ENCODE data around the gene RANBP1. TPM values are rescaled to one million over a fixed set of nuclear protein-coding genes. Genes with fewer than 3 reads are reported as not detected.

Gene RANBP1
- total and polyA plus RNA-seq, 2 of the 8 experiments (the other 6 are each of a cell fraction or from before 2014, with no cell fraction given) = 343 to 484 TPM

- Histone ChIP-seq H3K4me3 (ENCODE audit: extremely low read depth in 1 of 4, insufficient read depth in 2 of 4, low read depth in 3 of 4, low read length in 4 of 4) (no peak overlapping the region), H3K9ac (replicated peaks in 1 of 4; ENCODE audit: extremely low read depth in 1 of 4, low read depth in 3 of 4, low read length in 3 of 4) (no peak overlapping the region), H3K9me3 (ENCODE audit: insufficient read depth in 2 of 2, low read depth in 1 of 2, low read length in 1 of 2) (no peaks in the 10 kb centered on the region), H2BK5ac (ENCODE audit: low read depth, low read length) (no peak overlapping the region), H2BK20ac (ENCODE audit: low read length) (no peak overlapping the region), H3K27me3 (replicated peaks in 1 of 4; ENCODE audit: control insufficient read depth in 3 of 4, extremely low read depth in 1 of 4, insufficient read depth in 3 of 4, low read length in 3 of 4) (no peaks in the 10 kb centered on the region), H3K79me2 (ENCODE audit: control insufficient read depth in 1 of 2, insufficient read depth in 2 of 2, low read length in 2 of 2) (peaks cover 0 to 16% of the 10 kb centered on the region in 2 experiments; a peak in 1 of 4 replicates), H2AK5ac (ENCODE audit: low read depth, low read length) (no peak overlapping the region), H3K4me1 (replicated peaks in 1 of 4; ENCODE audit: control insufficient read depth in 3 of 4, insufficient read depth in 4 of 4, low read length in 3 of 4) (no peaks in the 10 kb centered on the region), H3K14ac (ENCODE audit: insufficient read length) (no peak overlapping the region), H3K36me3 (ENCODE audit: control insufficient read depth in 2 of 4, insufficient read depth in 4 of 4, low read length in 3 of 4) (peaks cover 37 to 53% (median 50%) of the 10 kb centered on the region in 4 experiments), H3K56ac (replicated peaks; ENCODE audit: insufficient read length, low read depth, low read length) (no peak overlapping the region), H4K5ac (ENCODE audit: insufficient read length, low read depth, low read length) (no peak overlapping the region), H4K8ac (ENCODE audit: extremely low read depth, insufficient read depth, low read length) (peak overlapping the region; percentile 12; the same call in 1 of the 2 replicates), H3K4ac (replicated peaks; ENCODE audit: insufficient read length, low read depth, low read length) (no peak overlapping the region), H2BK120ac (replicated peaks; ENCODE audit: low read depth, low read length) (no peak overlapping the region), H2BK12ac (ENCODE audit: low read depth, low read length) (no peak overlapping the region), H3K4me2 (ENCODE audit: insufficient read depth in 1 of 2, low read depth in 2 of 2, low read length in 2 of 2) (no peak overlapping the region), H2BK15ac (ENCODE audit: low read length) (no peak overlapping the region), H4K91ac (replicated peaks; ENCODE audit: insufficient read length, low read length) (no peak overlapping the region), H3K18ac (ENCODE audit: extremely low read depth, low read length) (no peak overlapping the region), H3K27ac (ENCODE audit: low read depth, low read length) (0 out of 2 replicates have a peak overlapping the region, but pooled peaks have one; percentile 8), H4K20me1 (replicated peaks in 1 of 2; ENCODE audit: control insufficient read depth in 1 of 2, insufficient read depth in 2 of 2, low read length in 2 of 2) (peaks cover 16 to 29% of the 10 kb centered on the region in 2 experiments), H3K23ac (ENCODE audit: insufficient read length) (no peak overlapping the region), H2AFZ (ENCODE audit: low read length) (no peak overlapping the region), H3K79me1 (ENCODE audit: low read depth, low read length) (peaks cover 6% of the 10 kb centered on the region; the same call in 1 of the 2 replicates), H3K23me2 (ENCODE audit: low read depth, low read length) (no peaks in the 10 kb centered on the region; the same call in 1 of the 2 replicates)
- no peak for DNase-seq (ENCODE audit: low read depth in 1 of 2, low spot score in 2 of 2)
- 74% methylated on average over 6 of the region's 7 CpGs; no CpG with 5 or more reads in 1 of the 2 experiments for WGBS, 2 experiments (ENCODE audit: extremely low coverage in 1 of 2, insufficient coverage in 1 of 2, insufficient read length in 1 of 2, insufficient replicate concordance in 2 of 2, low coverage in 1 of 2, low lambda C conversion rate in 2 of 2, missing lambda C conversion rate in 1 of 2)
- FAIRE-seq = no peak
- ChIA-PET CTCF (ENCODE audit: partially characterized antibody) (interaction anchor here (0.5 to 3.2 kb wide), 10 partner anchors 9 to 1779 kb away, joined by 3 to 23 read pairs (median 4); no protein-coding TSS in a partner anchor), POLR2A (ENCODE audit: partially characterized antibody) (interaction anchor here (0.6 to 22.7 kb wide), 11 partner anchors 9 to 239 kb away, joined by 3 to 598 read pairs (median 8); partner anchors contain the start of genes DGCR8 and ZDHHC8)
- no peak for TF ChIP-seq SUZ12 (IDR thresholded peaks at IDR 0.05; ENCODE audit: low read length)
- TF ChIP-seq POLR2AphosphoS5 (IDR thresholded peaks at IDR 0.05; ENCODE audit: low read depth, low read length) = peak; percentile 81
- no peak for TF ChIP-seq JUN (IDR thresholded peaks at IDR 0.05; ENCODE audit: low read depth, low read length)
- TF ChIP-seq CEBPB (IDR thresholded peaks at IDR 0.05; ENCODE audit: low read depth, low read length) = no peak
- TF ChIP-seq POU5F1 (IDR thresholded peaks at IDR 0.05; ENCODE audit: low read depth, low read length) = no peak
- TF ChIP-seq KDM5A (IDR thresholded peaks at IDR 0.05; ENCODE audit: low read length) = no peak
- TF ChIP-seq POLR2A (IDR thresholded peaks at IDR 0.05; ENCODE audit: control extremely low read depth in 1 of 2, low read depth in 2 of 2, low read length in 2 of 2) = peak; percentile 36 to 61; a peak in 2 of 3 replicates
- no peak for TF ChIP-seq CTCF (IDR thresholded peaks at IDR 0.05; ENCODE audit: control extremely low read depth in 1 of 3, insufficient read depth in 1 of 3, low read depth in 1 of 3, low read length in 3 of 3)
- TF ChIP-seq ASH2L (IDR thresholded peaks at IDR 0.05; ENCODE audit: low read length) = no peak
These were observed 3.9 kb upstream of the RANBP1 start for GRCh38 chr22:20111689-20112622.

Data from H1 (cell line).